Right lung (tissue), 5 donors: Measurements from ENCODE around the gene BBS9. TPM values are rescaled to one million over a fixed set of nuclear protein-coding genes. Genes with fewer than 3 reads are reported as not detected.

Experiments
- DNase-seq, 2 donors: peaks; one replicate each; pipeline ENCODE4 v3.0.0-alpha.2; 2013
- polyA plus RNA-seq, 5 donors: library from polyadenylated mRNA; unstranded; fragments of 120-200 nt; gene quantifications; one replicate each; pipeline versions ENCODE4 v1.2.1 to v1.2.3, GENCODE V29; 2013; ENCODE audit warnings: inconsistent platforms in 1 of 5, low replicate concordance in 1 of 5; ENCODE audit not compliant: insufficient read length in 5 of 5, insufficient read depth in 1 of 5

The BBS9 gene
- polyA plus RNA-seq, 5 donors = 13.8 to 22.8 (median 21.0) TPM

GRCh38 chr7:33539659-33540400 lies 410.5 kb downstream of the BBS9 start:
- DNase-seq = no peak

- DNase-seq = no peak
Observed at GRCh38 chr7:33547880-33548279, 418.5 kb downstream of the BBS9 start.

GRCh38 chr7:33550363-33550762 lies 421.0 kb downstream of the BBS9 start:
- no peak for DNase-seq

- no peak for DNase-seq
Observed at GRCh38 chr7:33550979-33551378, 421.6 kb downstream of the BBS9 start.

GRCh38 chr7:33554046-33554445 lies 424.7 kb downstream of the BBS9 start:
- no peak for DNase-seq

- DNase-seq = no peak
Observed at GRCh38 chr7:33554576-33554975, 425.2 kb downstream of the BBS9 start.

GRCh38 chr7:33556472-33556871 lies 427.1 kb downstream of the BBS9 start:
- no peak for DNase-seq

GRCh38 chr7:33558549-33559323 lies 429.4 kb downstream of the BBS9 start:
- DNase-seq = no peak

- DNase-seq = no peak
Observed at GRCh38 chr7:33559324-33559710, 430.0 kb downstream of the BBS9 start.

- DNase-seq = peak in 1 of 2 donors; percentile 23
Observed at GRCh38 chr7:33562996-33563395, 433.6 kb downstream of the BBS9 start.

GRCh38 chr7:33563651-33564050 lies 434.3 kb downstream of the BBS9 start:
- DNase-seq = peak; percentile 50 to 60

GRCh38 chr7:33578166-33578565 lies 448.8 kb downstream of the BBS9 start:
- DNase-seq = no peak

GRCh38 chr7:33578881-33579672 lies 449.7 kb downstream of the BBS9 start:
- peak; percentile 91 to 93 for DNase-seq

GRCh38 chr7:33579673-33579960 lies 450.3 kb downstream of the BBS9 start:
- no peak for DNase-seq

GRCh38 chr7:33581236-33581635 lies 451.9 kb downstream of the BBS9 start:
- DNase-seq = no peak

- DNase-seq = no peak
Observed at GRCh38 chr7:33582104-33582503, 452.7 kb downstream of the BBS9 start.

- no peak for DNase-seq
Observed at GRCh38 chr7:33582533-33582932, 453.2 kb downstream of the BBS9 start.

- DNase-seq = no peak
Observed at GRCh38 chr7:33589911-33590310, 460.5 kb downstream of the BBS9 start.

- DNase-seq = no peak
Observed at GRCh38 chr7:33590916-33591315, 461.6 kb downstream of the BBS9 start.

GRCh38 chr7:33591490-33591889 lies 462.1 kb downstream of the BBS9 start:
- DNase-seq = peak; percentile 51 to 70

GRCh38 chr7:33592718-33593117 lies 463.4 kb downstream of the BBS9 start:
- DNase-seq = no peak

- DNase-seq = peak; percentile 78
Observed at GRCh38 chr7:33593611-33594010, 464.2 kb downstream of the BBS9 start.

GRCh38 chr7:33596686-33597085 lies 467.3 kb downstream of the BBS9 start:
- DNase-seq = peak; percentile 55 to 59
